NCI-H226 (cell line): Measurements from ENCODE around the gene S100P.
"Not testable (repeated sequence)": the region's sequence is repeated elsewhere in the genome, so short reads cannot be mapped to it uniquely, and the experiment has no call there.

Experiments used
- DNase-seq: peaks from one replicate; pipeline ENCODE4 v3.0.0-alpha.2; 2015

Gene S100P

DNA sequence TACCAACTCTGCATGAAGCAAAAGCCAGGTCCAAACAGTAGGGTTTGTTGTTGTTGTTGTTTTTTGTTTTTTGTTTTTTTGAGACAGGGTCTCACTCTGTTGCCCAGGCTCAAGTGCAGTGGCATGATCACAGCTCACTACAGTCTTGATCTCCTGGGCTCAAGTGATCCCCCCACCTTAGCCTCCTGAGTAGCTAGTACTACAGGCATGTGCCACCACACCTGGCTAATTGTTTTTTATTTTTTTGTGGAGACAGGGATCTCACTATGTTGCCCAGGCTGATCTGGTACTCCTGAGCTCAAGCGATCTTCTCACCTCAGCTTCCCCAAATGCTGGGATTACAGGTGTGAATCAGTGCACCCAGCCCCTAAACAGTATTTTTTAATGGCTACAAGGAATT lies 6.2 kb downstream of the S100P start:
- no peak for DNase-seq

DNA sequence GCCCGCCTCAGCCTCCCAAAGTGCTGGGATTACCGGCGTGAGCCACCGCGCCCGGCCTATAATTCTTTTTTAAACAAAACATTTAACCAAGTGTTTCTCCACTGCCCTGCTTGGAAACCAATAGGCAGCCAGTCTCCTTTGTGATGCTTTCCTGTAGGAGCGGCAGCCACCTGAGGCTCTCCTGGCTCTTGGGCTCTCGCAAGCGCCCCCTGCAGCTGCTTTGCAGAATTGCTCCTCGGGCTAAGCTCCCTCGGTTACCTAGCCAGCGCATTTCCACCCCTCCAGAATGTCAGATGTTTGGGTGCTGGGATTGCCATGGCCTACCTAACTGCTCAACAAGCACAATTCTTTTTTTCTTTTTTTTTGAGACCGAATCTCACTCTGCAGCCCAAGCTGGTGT lies 7.7 kb downstream of the S100P start:
- no peak for DNase-seq

DNA sequence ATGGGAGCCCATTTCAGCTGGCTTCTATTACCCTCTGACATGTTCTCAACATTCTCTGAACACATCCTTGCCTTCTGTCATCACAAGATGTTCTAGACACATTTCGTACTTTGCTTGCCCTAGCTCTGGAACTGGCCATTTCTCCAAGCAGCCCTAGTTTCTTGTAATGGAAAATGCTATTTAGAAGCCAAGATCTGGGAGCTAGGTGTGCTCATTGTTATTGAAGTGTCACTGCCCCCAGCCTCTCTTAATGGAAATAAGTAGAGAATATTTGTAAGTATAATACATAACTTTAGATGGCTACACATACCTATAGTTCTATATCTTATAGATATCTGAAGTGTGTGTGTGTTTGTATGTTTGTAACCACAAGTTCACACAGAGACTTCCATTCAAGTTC lies 9.1 kb downstream of the S100P start:
- no peak for DNase-seq

DNA sequence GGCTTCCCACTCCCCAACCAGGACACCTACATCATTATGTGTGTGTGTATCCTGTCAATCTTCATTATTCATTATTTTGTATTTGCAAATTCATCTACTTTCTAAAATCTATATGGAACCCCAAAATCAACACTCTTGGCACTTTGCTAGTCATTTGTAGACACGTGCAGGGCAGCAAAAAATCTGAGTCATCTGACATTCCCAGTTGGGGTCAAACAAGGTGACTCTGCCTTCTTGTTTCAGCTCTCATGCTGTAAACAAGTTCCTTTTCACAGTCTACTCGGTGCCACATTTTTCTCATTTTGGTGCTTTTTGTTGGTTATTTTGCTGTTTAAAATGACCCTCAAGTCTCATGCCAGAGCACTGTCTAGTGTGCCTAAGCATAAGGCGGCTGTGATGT lies 10.1 kb downstream of the S100P start:
- DNase-seq, result no peak

GRCh38 chr4:6705646-6706045 lies 12.0 kb downstream of the S100P start:
- DNase-seq, result no peak

DNA sequence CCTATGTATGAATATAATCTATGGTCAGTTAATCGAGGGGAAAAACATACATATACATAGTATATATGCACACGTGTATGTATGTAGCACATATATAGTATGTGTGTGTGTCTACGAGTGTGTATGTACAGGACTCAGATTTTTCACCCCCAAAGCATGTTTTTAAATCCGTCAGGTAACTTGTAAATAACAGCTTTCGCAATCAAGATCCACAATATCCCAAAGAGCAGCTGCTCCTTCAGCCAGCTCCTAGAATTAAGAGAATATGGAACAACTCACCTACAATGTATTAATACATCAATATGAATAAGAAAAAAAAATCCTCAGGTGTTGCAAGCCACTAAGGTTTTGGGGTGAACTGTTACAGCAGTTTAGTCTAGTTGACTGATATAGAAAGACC lies 12.5 kb downstream of the S100P start:
- DNase-seq, result no peak

DNA sequence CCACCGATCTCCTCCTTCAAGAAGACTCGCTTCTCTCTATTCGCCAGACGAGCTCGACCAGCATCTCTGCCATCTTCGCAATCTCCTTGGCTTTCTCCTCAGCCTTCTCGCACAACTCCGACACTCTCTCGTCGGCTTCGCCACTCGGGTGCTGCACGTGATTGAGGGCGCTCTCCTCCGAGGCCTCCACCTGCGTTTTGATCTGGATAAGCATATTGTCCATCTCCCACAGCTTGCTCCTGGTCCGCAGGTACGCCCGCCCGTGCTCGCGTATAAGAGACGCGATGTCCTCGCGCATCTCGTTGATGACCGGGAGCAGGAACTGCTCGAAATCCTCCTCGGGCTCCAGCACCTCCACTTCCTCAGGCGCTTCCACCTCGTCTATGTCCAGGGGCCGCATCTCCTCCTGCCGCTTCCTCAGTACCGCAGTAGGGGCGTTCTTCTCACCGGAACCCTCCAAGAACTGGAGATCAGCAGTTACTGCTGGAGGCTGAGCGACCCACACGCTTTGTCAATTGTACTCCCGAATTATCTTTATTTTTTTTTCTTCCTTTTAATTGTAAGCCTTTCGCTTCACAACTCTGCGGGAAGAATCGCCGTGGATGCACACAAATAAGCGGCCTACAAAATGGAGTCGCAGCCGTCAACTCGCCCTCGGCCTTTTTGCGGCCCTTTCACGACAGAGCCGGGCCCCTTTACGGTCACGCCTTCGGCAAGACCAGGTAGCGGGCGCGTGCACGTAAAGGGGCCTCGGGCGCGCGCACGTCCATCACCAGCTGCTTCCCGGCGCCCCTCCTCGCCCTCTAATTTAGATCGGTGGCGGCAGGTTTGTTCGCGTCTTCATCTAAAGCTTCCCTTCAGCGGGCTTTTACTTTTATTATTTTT lies 15.8 kb downstream of the S100P start, which contains the start of gene MRFAP1L1:
Gene MRFAP1L1, minus strand, starts transcription at position 636 of the 885 bp plus-strand sequence. Its CDS starts 236 bp downstream, at position 400.
- DNase-seq, result peak; percentile 92

DNA sequence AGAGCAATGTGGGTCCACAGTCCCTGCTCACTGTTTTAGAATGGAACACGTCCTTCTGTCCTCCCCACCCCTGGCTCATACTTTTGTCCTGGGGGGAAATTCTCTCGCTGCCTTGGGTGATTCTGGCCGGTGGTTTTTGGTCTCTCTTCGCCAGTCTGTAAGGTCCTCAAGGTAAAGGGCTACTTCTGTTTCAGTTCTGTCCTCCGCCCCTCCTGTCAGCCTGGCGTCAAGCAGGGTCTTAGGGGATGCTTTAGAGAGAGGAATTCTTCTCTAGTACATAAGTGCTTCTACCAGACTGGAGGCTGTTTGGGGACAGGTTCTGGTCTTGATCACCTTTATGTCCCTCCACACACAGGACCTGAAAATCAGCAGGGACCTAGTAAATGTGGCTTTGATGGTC lies 16.6 kb downstream of the S100P start:
- no peak for DNase-seq

GRCh38 chr4:6710996-6711395 lies 17.3 kb downstream of the S100P start:
- no peak for DNase-seq

- DNase-seq, result no peak
These were observed 21.3 kb downstream of the S100P start for GRCh38 chr4:6714954-6715353.

DNA sequence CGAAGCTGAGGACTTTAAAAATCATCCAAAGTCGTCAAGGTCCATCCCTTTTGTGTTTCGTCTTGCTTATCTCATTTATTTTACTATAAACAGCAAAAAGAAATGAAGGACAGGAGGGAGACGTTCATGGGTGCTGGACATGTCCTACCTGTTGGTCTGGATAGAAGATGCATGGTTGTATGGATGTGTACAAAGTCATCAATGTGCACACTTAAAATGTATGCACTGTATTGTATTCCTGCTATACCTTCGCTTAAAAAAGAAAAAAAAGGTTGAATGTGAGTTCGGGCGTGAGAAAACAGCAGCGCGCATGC lies 22.0 kb downstream of the S100P start:
- DNase-seq, result no peak

DNA sequence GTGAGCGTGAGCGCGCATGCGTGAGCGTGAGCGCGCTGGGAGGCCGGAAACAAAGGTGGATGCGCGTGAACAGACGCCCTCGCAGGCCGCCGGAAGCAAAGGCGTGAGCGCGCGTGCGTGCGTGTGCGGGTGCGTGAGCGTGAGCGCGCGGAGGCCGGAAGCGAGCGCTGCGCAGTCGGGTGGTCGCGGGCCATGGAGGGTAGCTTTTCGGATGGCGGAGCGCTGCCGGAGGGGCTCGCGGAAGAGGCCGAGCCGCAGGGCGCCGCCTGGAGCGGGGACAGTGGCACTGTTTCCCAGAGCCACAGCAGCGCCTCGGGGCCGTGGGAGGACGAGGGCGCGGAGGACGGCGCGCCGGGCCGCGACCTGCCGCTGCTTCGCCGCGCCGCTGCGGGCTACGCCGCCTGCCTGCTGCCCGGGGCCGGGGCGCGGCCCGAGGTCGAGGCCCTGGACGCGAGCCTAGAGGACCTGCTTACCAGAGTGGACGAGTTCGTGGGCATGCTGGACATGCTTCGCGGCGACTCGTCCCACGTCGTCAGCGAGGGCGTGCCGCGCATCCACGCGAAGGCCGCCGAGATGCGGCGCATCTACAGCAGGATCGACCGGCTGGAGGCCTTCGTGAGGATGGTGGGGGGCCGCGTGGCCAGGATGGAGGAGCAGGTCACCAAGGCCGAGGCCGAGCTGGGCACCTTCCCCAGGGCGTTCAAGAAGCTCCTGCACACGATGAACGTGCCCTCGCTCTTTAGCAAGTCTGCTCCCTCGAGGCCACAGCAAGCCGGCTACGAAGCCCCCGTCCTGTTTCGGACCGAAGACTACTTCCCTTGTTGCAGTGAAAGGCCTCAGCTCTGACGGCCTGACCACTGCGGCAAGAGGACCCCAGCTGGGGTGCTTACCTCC lies 22.6 kb downstream of the S100P start, which contains the start of gene BLOC1S4:
Gene BLOC1S4, plus strand, starts transcription at position 157 of the 894 bp plus-strand sequence. Its CDS starts 36 bp downstream, at position 193.
- peak; percentile 82 for DNase-seq

DNA sequence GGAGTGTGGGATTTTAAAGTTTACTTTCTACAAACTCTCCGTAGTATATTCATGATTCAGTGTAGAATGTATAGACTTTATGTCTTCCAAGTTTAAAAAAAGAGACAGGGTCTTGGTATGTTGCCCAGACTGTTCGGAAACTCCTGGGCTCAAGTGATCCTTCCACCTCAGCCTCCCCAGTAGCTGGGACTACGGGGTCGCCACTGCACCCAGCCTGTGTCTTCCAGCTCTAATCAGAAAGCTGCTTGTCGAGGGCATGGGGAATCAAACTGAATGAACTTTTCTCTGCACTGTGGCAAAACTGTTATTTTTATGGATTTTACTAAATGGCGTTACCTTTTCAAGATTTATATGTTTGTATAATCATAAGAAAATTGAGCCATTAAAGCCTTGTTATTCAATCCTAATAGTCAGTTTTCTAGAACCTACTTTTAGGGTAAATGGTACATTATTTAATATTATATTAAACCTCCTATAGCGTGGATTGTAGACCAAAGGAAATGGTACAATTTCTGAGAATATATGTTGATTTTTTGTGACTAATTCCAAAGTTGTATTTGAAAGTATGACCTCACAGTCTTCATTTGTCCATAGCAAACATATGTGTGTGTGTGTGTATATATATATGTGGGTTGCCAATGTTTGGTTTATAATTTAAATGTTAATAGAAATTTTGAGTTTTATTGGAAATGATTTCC lies 23.4 kb downstream of the S100P start:
- DNase-seq, result no peak

DNA sequence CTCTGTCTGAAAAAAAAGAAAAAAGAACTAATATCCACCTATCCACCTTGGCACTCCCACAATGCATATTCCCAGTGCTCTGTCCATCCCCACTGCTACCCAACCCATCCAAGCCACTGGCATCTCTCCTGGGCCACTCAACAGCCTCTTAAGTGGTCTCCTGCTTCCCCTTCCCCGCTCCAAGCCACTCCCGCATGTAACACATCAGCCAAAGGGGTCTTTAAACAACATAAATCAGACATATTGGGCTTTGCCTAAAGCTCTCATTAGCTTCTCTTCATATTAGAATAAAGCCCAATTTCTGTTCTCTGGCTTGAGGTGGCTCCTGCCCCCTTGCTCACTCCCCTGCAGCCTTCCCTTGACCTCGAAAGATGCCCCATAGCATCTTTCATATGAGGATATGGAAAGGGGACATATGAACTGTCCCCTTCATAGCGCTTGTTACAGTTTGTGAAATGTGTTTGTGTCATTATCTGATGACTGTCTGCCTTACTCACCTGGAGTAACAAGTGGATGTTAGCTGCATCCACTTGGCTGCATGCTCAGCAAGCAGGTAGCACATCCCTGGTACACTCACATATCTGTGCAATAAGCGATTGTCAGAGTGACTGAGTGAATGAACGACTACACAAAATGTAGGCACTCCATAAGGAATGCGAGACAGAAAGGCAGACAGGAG lies 25.4 kb downstream of the S100P start:
- DNase-seq, result no peak

DNA sequence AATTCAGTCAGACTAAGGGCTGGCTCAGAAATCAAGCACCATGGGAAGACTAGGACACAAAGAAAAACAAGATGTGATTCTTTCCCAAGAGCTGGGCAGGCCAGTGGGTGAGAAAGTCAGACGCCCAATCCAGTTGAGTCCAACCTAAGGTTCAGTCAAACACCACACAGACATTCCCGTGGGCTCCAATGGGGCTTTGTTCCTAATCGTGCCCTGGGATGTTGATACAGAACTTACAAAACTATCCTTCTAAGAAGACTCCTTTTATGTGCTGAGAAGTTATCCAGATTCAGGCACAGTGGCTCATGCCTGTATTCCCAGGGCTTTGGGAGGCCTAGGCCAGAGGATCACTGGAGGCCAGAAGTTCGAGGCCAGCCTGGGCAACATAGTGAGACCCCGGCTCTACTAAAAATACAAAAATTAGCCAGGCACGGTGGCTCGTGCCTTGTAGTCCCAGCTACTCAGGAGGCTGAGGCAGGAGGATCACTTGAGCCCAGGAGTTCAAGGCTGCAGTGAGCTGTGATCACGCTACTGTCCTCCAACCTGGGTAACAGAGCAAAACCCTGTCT lies 26.0 kb downstream of the S100P start:
- DNase-seq, result no peak

DNA sequence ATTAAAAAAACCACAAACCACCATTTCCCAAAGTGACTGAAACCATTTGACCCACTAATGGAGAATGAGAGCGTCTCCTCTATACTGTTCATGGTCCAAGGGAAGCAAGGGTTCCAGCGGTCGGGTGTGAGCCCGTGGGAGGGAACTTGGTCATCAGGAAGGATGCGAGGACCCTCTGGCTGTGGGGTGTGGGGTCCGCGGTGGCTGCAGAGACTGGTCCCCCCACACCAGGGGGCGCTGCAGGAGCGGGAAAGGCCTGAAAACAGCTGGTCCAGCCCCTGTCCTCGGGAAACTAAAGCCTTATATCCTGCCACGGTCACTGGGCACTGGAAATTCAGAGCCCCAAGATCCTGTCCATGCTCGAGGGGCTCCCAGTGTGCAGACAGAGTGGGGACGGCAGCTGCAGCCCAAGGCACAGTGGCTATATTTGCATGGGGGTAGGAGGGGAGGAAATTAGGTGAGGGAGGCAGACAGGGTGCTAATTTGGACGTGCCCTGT lies 26.6 kb downstream of the S100P start:
- DNase-seq, result peak; percentile 22

GRCh38 chr4:6721121-6721520 lies 27.4 kb downstream of the S100P start:
- no peak for DNase-seq

- DNase-seq, result no peak
These were observed 29.2 kb downstream of the S100P start for GRCh38 chr4:6722891-6723290.

DNA sequence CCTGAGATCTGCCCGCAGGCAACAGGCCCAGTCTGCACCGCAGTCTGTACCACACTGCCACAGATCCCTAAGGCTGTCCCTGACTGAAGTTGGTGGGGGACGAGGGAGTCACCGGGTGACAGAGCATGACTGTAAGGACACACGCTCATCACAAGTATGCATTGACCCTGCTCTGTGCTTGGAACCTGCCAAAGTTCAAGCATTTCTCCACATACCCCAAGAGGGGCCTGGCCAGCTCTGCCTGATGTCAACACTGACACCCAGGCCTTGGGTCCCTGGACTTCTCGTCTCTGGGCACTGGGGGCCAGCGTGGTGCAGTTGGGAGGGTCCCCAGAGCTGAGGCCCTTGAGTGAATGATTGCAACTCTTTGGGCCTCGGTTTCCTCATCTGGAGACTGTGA lies 30.2 kb downstream of the S100P start:
- no peak for DNase-seq

GRCh38 chr4:6724421-6725111 lies 30.9 kb downstream of the S100P start:
- DNase-seq, result no peak

GRCh38 chr4:6725427-6725961 lies 31.8 kb downstream of the S100P start:
- not testable (repeated sequence) for DNase-seq
